K562 treated with DMSO at 1 percent for 48 hours (cell line): ENCODE measurements around the gene NDUFAF7. TPM values are rescaled to one million over a fixed set of nuclear protein-coding genes. Genes with fewer than 3 reads are reported as not detected.

Experiments used
- total RNA-seq: library from RNA; unstranded; fragments of 300-600 nt; gene quantifications from 2 replicates; pipeline ENCODE4 v1.2.3, GENCODE V29; 2022; ENCODE audit warnings: low replicate concordance; ENCODE audit errors: extremely low read depth

NDUFAF7 gene
- total RNA-seq = not detected in 2 replicates

GRCh38 chr2:37231241-37232130, at the start of gene NDUFAF7, which contains the start of gene CEBPZ:
Gene NDUFAF7 (plus strand): TSS chr2:37231658. CDS start chr2:37231706, 48 bp downstream.
Gene CEBPZ (minus strand): TSS chr2:37231596. CDS start chr2:37231567, 29 bp downstream.

GRCh38 chr2:37188570-37188969, 42.9 kb upstream of the NDUFAF7 start, which contains the start of gene SULT6B1:
Gene SULT6B1 (minus strand): TSS chr2:37188670. CDS start chr2:37188640, 30 bp downstream.

GRCh38 chr2:37196320-37197195, 34.9 kb upstream of the NDUFAF7 start, which contains the start of gene CEBPZOS:
Gene CEBPZOS (plus strand): TSS chr2:37196496. CDS start chr2:37199705, 3,209 bp downstream.

Other genes with a start within 250 kb of the NDUFAF7 start
- gene HEATR5B, start 147.3 kb upstream of the NDUFAF7 start, total RNA-seq = not detected in 2 replicates
- gene GPATCH11, start 147.1 kb upstream of the NDUFAF7 start, total RNA-seq = not detected in 2 replicates
- not detected in 2 replicates for gene EIF2AK2, start 74.7 kb upstream of the NDUFAF7 start, total RNA-seq
- gene SULT6B1, start 43.0 kb upstream of the NDUFAF7 start, total RNA-seq = not detected in 2 replicates
- not detected in 2 replicates for gene CEBPZOS, start 35.2 kb upstream of the NDUFAF7 start, total RNA-seq
- not detected in 2 replicates for gene CEBPZ, start 62 bp upstream of the NDUFAF7 start, total RNA-seq
- not detected in 2 replicates for gene PRKD3, start 93.2 kb downstream of the NDUFAF7 start, total RNA-seq
- gene QPCT, start 113.0 kb downstream of the NDUFAF7 start, total RNA-seq = not detected in 2 replicates